HepG2 (cell line): ENCODE measurements around the gene TPPP2. TPM values are rescaled to one million over a fixed set of nuclear protein-coding genes. Genes with fewer than 3 reads are reported as not detected.

ENCODE experiments used
- ATF7 ChIP-seq, 2 experiments: fragments of 450-650 bp in 1 of 2; sonication (generic) in 1 of 2; formaldehyde crosslinking in 1 of 2; IDR thresholded peaks; 2 replicates each; pipeline versions ENCODE4 v1.4.0 to v1.6.1; 2016 to 2020; ENCODE audit warnings: antibody characterized with exemption in 1 of 2, mild to moderate bottlenecking in 1 of 2, missing genetic modification reagents in 1 of 2
- EP300 ChIP-seq, 3 experiments: sonication (generic) in 1 of 3; formaldehyde crosslinking in 1 of 3; IDR thresholded peaks; 2 replicates each; pipeline versions ENCODE4 v1.5.1 to v1.6.1; 2011 to 2020; ENCODE audit warnings: low read depth in 2 of 3, low read length in 2 of 3, borderline replicate concordance in 1 of 3, improper control_type of control experiment in 1 of 3, mild to moderate bottlenecking in 1 of 3, missing genetic modification reagents in 1 of 3, moderate library complexity in 1 of 3
- ERF ChIP-seq: IDR thresholded peaks from 2 replicates; pipeline ENCODE4 v1.6.1; 2018; ENCODE audit warnings: missing biosample characterization, missing genetic modification reagents
- HDAC1 ChIP-seq: sonication (generic); formaldehyde crosslinking; IDR thresholded peaks from 2 replicates; pipeline ENCODE4 v1.5.1; 2020; ENCODE audit warnings: mild to moderate bottlenecking, missing genetic modification reagents
- HDAC2 ChIP-seq: sonication (generic); formaldehyde crosslinking; IDR thresholded peaks from 2 replicates; pipeline ENCODE4 v1.4.0; 2020; ENCODE audit warnings: missing genetic modification reagents
- HNF1A ChIP-seq, 2 experiments: sonication (generic) in 1 of 2; formaldehyde crosslinking in 1 of 2; IDR thresholded peaks; 2 replicates each; pipeline versions ENCODE4 v1.4.0 to v1.6.1; 2016 to 2020; ENCODE audit warnings: borderline replicate concordance in 1 of 2, low read depth in 1 of 2, mild to moderate bottlenecking in 1 of 2, missing genetic modification reagents in 1 of 2
- KAT8 ChIP-seq: IDR thresholded peaks from 2 replicates; pipeline ENCODE4 v1.6.1; 2016; ENCODE audit warnings: missing genetic modification reagents, missing compliant biosample characterization
- PITX1 ChIP-seq: sonication (generic); formaldehyde crosslinking; IDR thresholded peaks from 2 replicates; pipeline ENCODE4 v1.5.1; 2020; ENCODE audit warnings: mild to moderate bottlenecking, missing genetic modification reagents
- RNF2 ChIP-seq: fragments of 450-650 bp; conservative IDR thresholded peaks from 2 replicates; pipeline ENCODE4 v1.6.1; 2016; ENCODE audit warnings: low read depth
- SIX1 ChIP-seq: sonication (generic); formaldehyde crosslinking; IDR thresholded peaks from 2 replicates; pipeline ENCODE4 v1.4.0; 2020; ENCODE audit warnings: missing genetic modification reagents, borderline replicate concordance
- SOX5 ChIP-seq: IDR thresholded peaks from 2 replicates; pipeline ENCODE4 v1.6.1; 2016; ENCODE audit warnings: borderline replicate concordance
- SP4 ChIP-seq: sonication (generic); formaldehyde crosslinking; IDR thresholded peaks from 2 replicates; pipeline ENCODE4 v1.8.1; 2023; ENCODE audit warnings: mild to moderate bottlenecking, missing genetic modification reagents
- TCF7L2 ChIP-seq: IDR thresholded peaks from 2 replicates; pipeline ENCODE4 v1.6.1; 2011; ENCODE audit warnings: mild to moderate bottlenecking, low read depth, low read length, moderate library complexity
- ZBTB26 ChIP-seq: IDR thresholded peaks from 2 replicates; pipeline ENCODE4 v1.6.1; 2016; ENCODE audit warnings: missing compliant biosample characterization, missing genetic modification reagents, borderline replicate concordance
- ZC3H4 ChIP-seq: sonication (generic); formaldehyde crosslinking; IDR thresholded peaks from 2 replicates; pipeline ENCODE4 v1.4.0; 2020; ENCODE audit warnings: missing genetic modification reagents, borderline replicate concordance
- ZFP62 ChIP-seq: sonication (generic); formaldehyde crosslinking; IDR thresholded peaks from 2 replicates; pipeline ENCODE4 v1.4.0; 2020; ENCODE audit warnings: missing genetic modification reagents
- ZMAT5 ChIP-seq: sonication (generic); formaldehyde crosslinking; IDR thresholded peaks from 2 replicates; pipeline ENCODE4 v1.5.0; 2020; ENCODE audit warnings: mild to moderate bottlenecking, low read depth, missing genetic modification reagents, borderline replicate concordance
- ZNF101 ChIP-seq: sonication (generic); formaldehyde crosslinking; IDR thresholded peaks from 2 replicates; pipeline ENCODE4 v1.4.0; 2020; ENCODE audit warnings: mild to moderate bottlenecking, low read depth, missing genetic modification reagents, borderline replicate concordance
- ZNF552 ChIP-seq: sonication (generic); formaldehyde crosslinking; IDR thresholded peaks from 2 replicates; pipeline ENCODE4 v1.9.0; 2022; ENCODE audit warnings: missing genetic modification reagents, mild to moderate bottlenecking, borderline replicate concordance
- ZNF724P ChIP-seq: sonication (generic); formaldehyde crosslinking; IDR thresholded peaks from 2 replicates; pipeline ENCODE4 v1.8.0; 2022; ENCODE audit warnings: missing genetic modification reagents, borderline replicate concordance
- ZNF781 ChIP-seq: sonication (generic); formaldehyde crosslinking; IDR thresholded peaks from 2 replicates; pipeline ENCODE4 v1.5.1; 2020; ENCODE audit warnings: borderline replicate concordance, mild to moderate bottlenecking, missing genetic modification reagents; ENCODE audit errors: not compliant biosample characterization
- polyA plus RNA-seq, 8 experiments: library from polyadenylated mRNA; depleted of rRNA in 3 of 8; stranded (reverse) in 7 of 8; unstranded in 1 of 8; fragments of >200 nt; fragmentation: Illumina TruSeq in 4 of 8; extraction: Trizol in 4 of 8; gene quantifications; 2 replicates each; pipeline versions ENCODE4 v1.2.1 to v1.2.3, GENCODE V29; 2011 to 2016; ENCODE audit warnings: low read depth in 4 of 8, missing spikeins in 1 of 8, mixed read lengths in 1 of 8; ENCODE audit not compliant: insufficient read depth in 1 of 8
- total RNA-seq, 5 experiments: library from RNA; depleted of rRNA; stranded (reverse); fragments of >200 nt; fragmentation: Illumina TruSeq; extraction: Trizol; gene quantifications; 2 replicates each; pipeline ENCODE4 v1.2.3, GENCODE V29; 2016; ENCODE audit warnings: low read depth in 1 of 5

The TPPP2 gene
- total and polyA plus RNA-seq, 2 of the 13 experiments (the other 11 are each of a cell fraction or from before 2014, with no cell fraction given), result 0.58 to 4.2 TPM

- no peak for TF ChIP-seq SP4 (CRISPR knock-in tag)
- no peak for TF ChIP-seq ZNF101 (CRISPR knock-in tag)
- peak; percentile 72; the same call in 1 of the 2 replicates for TF ChIP-seq ZNF552
- TF ChIP-seq SOX5 (CRISPR knock-in tag), result peak; percentile 92
- TF ChIP-seq HNF1A (IDR thresholded peaks at IDR 0.05; ENCODE audit: low read depth), result peak; percentile 94
- TF ChIP-seq HNF1A (CRISPR knock-in tag; IDR thresholded peaks at IDR 0.05; ENCODE audit: borderline replicate concordance), result peak; percentile 97
- TF ChIP-seq ZNF781 (CRISPR knock-in tag), result peak; percentile 86
- peak; percentile 89 to 99; a peak in 3 of 4 replicates for TF ChIP-seq EP300 (IDR thresholded peaks at IDR 0.05; ENCODE audit: low read depth in 2 of 2, low read length in 2 of 2)
- peak; percentile 95 for TF ChIP-seq EP300 (CRISPR knock-in tag; IDR thresholded peaks at IDR 0.05; ENCODE audit: borderline replicate concordance)
- no peak for TF ChIP-seq ZBTB26 (CRISPR knock-in tag)
- TF ChIP-seq ZNF724P (CRISPR knock-in tag), result no peak
- TF ChIP-seq SIX1 (CRISPR knock-in tag), result no peak; the same call in 1 of the 2 replicates
- peak; percentile 90 for TF ChIP-seq PITX1 (CRISPR knock-in tag)
- peak; percentile 88; the same call in 1 of the 2 replicates for TF ChIP-seq ERF
- no peak for TF ChIP-seq ATF7 (IDR thresholded peaks at IDR 0.05)
- no peak; the same call in 1 of the 2 replicates for TF ChIP-seq ATF7 (CRISPR knock-in tag; IDR thresholded peaks at IDR 0.05)
- no peak for TF ChIP-seq ZMAT5 (CRISPR knock-in tag)
- no peak for TF ChIP-seq ZFP62 (CRISPR knock-in tag)
- TF ChIP-seq KAT8 (CRISPR knock-in tag), result peak; percentile 83
- TF ChIP-seq TCF7L2, result peak; percentile 89
- no peak for TF ChIP-seq ZC3H4 (CRISPR knock-in tag)
- peak; percentile 96 for TF ChIP-seq HDAC2 (CRISPR knock-in tag)
- peak; percentile 92 for TF ChIP-seq HDAC1 (CRISPR knock-in tag)
- no peak for TF ChIP-seq RNF2
Measured at GRCh38 chr14:21054123-21054767, 24.2 kb downstream of the TPPP2 start (continued).
